Measurements from ENCODE around the gene TMEM203. TPM values are rescaled to one million over a fixed set of nuclear protein-coding genes. Genes with fewer than 3 reads are reported as not detected.

TMEM203 gene, protein sequence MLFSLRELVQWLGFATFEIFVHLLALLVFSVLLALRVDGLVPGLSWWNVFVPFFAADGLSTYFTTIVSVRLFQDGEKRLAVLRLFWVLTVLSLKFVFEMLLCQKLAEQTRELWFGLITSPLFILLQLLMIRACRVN
- total RNA-seq = 10 to 100 TPM; 30.0 to 31.1 TPM

DNA sequence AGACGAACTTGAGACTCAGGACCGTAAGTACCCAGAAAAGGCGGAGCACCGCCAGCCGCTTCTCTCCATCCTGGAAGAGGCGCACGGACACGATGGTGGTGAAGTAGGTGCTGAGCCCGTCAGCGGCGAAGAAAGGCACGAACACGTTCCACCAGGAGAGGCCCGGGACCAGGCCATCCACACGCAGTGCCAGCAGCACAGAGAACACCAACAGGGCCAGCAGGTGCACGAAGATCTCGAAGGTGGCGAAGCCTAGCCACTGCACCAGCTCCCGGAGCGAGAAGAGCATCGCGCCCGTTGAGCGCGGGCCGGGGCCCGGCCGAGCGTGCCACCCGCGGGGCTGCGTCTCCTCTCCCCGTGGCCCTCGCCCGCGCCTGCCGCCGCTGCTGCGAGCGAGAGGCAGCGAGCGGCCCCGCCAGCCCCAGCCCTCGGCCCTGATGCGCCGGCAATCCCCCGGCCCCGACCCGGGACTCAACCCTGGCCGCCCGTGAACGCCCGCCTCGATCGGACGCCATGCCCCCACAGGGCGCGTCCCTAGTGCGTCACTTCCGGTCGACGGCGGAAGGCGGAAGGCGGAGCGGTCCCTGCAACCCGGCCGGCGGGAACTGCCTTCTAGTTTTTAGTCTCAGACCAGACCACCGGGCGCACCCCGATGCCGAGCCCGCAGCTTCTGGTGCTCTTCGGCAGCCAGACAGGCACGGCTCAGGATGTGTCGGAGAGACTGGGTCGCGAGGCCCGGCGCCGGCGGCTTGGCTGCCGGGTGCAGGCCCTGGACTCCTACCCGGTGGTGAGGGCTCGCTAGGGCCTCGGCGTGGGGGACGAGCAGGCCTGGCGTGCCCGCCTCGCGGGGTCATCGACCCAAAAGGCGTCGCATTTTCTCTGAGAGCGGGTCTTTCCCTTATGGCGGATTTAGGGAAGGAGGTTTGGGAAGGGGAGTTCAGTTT, at the start of gene TMEM203, which contains the start of gene NDOR1:
Gene TMEM203, minus strand, starts transcription at position 523 of the 944 bp plus-strand sequence. Its CDS starts 234 bp downstream, at position 289.
Gene NDOR1, plus strand, starts transcription at position 575 of the 944 bp plus-strand sequence. Its CDS starts 78 bp downstream, at position 653.
- DNase-seq = peak; percentile 96
- ChIA-PET POLR2A (interaction anchor here (0.6 to 3.1 kb wide), 9 partner anchors 11 to 119 kb away, joined by 3 to 10 read pairs (median 4); partner anchors contain the start of genes ANAPC2, MAN1B1, SSNA1 and TUBB4B), CTCF (interaction anchor here (0.7 to 2.8 kb wide), 7 partner anchors 17 to 724 kb away, joined by 3 to 15 read pairs (median 8); partner anchors contain the start of genes ANAPC2, MAN1B1, RNF224 and SSNA1)
- no peaks in the 10 kb centered on the region for H3K9me3 Mint-ChIP-seq
- H3K27me3 Mint-ChIP-seq = no peaks in the 10 kb centered on the region
- intact Hi-C loops (cut with micrococcal nuclease) = loop anchor here (1.0 to 10.0 kb wide), 3 partner anchors 17 to 321 kb away; partner anchors contain the start of genes ANAPC2, SSNA1 and TRAF2
- H3K36me3 Mint-ChIP-seq = peaks cover 18% of the 10 kb centered on the region
- peaks cover 43% of the 10 kb centered on the region for H3K4me1 Mint-ChIP-seq (ENCODE audit: low read depth)
- H3K27ac Mint-ChIP-seq = peak within 1 kb of the TSS; percentile 88
- peak within 1 kb of the TSS; percentile 92 for H3K4me3 Mint-ChIP-seq

DNA sequence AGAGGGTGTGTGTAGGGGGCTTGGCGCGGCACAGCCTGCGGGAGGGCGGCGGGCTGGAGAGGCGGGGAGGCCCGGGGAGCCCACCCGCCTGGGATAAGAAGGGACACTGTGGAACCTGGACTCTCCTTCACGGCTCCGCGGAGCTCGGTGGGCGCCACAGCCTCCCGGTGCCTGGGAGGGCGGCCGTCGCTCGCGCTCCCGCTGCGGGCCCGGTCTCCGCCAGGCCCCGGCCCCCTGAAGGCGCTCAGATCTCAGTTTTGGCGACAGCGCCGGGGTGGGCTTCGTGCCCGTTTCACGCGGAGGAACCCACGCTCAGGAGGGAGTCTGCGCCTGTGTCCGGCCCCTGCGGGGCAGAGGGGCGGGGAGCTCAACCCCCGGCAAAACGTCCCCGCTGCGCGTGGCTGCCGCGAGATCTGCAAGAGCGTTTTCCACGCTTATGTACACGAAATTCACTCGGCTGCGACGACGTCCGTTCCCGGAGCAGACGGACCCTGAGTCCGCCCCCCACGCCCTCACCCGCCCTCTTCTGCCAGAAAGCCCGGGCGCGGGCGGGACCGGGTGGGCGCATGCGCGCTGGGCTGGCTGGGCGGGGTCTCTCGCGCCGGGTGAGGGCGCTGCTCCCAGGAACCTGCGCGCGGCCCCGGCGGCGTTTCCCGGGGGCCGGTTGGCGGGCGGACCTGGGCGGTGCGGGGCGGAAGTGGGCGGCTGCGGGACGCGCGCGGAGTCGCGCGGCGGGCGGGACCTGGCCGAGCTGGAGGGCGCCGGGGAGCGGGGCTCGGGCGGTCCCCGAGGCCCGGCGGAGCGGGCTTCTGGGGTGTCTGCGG, 49.4 kb upstream of the TMEM203 start, which contains the start of gene NELFB:
Gene NELFB, plus strand, starts transcription at position 704 of the 824 bp plus-strand sequence.
- POLR2A ChIA-PET = interaction anchor here (1.5 to 5.1 kb wide), 2 partner anchors 10 to 13 kb away, joined by 5 to 65 read pairs; partner anchors contain the start of gene TUBB4B
- Mint-ChIP-seq H3K27ac (peak within 1 kb of the TSS; percentile 71), H3K9me3 (no peaks in the 10 kb centered on the region), H3K27me3 (no peaks in the 10 kb centered on the region), H3K4me3 (peak within 1 kb of the TSS; percentile 86), H3K36me3 (peaks cover 11% of the 10 kb centered on the region), H3K4me1 (ENCODE audit: low read depth) (peaks cover 20% of the 10 kb centered on the region)
- peak; percentile 96 for DNase-seq
- CTCF ChIA-PET = interaction anchor here (0.6 to 2.4 kb wide), 10 partner anchors 11 to 187 kb away, joined by 3 to 11 read pairs (median 4); partner anchors contain the start of genes EXD3, NOXA1, NRARP and RNF224
- intact Hi-C loops (cut with micrococcal nuclease) = loop anchor here (1.0 kb wide), 1 partner anchor 15 kb away; no protein-coding TSS in a partner anchor

DNA sequence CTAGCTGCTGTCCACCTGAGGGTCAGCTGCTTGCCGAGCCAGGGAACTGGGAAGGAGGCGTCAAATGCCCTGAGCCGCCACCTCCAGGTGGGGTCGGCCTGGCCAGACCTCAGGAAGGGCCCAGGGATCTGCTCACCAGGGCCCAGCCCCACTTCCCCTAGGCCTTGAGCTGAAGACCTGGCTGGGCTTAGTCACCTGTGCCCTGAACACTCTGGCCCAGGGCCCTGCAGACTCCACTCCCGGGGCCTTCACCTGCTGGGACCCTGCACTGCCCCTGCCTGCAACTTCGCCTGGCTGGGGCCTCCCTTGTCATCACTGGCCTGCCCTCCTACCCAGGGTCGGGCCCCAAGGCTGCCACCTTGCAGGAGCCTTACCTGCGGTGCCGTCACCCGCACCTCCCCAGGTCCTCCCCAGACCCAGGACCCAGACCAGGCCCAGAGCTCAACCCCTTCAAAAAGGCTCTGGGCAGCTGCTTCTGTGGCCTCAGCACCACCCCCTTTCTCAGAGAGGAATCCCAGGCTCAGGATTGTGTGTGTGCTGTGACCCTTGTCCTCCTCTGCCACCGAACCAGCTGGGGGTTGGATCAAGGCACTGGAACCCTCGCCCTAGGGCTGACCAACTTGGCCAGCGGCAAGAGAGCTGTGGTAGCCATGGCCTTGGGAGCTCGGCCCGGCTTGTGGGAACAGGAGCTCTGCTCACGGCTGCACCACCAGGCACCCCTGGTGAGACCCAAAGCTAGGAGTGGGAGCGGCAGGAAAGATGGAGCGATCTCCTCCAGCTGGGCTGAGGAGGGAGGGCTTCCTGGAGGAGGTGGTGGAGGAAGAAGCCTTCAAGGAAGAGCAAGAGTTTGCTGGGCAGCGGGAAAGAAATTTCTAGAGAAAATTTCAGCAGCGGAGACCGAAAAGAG, 48.5 kb upstream of the TMEM203 start:
- DNase-seq = no peak
- Mint-ChIP-seq H3K4me1 (ENCODE audit: low read depth) (peaks cover 20% of the 10 kb centered on the region), H3K36me3 (peaks cover 7% of the 10 kb centered on the region), H3K27ac (peak overlapping the region; percentile 30), H3K4me3 (peak overlapping the region; percentile 81), H3K9me3 (no peaks in the 10 kb centered on the region), H3K27me3 (no peaks in the 10 kb centered on the region)
- ChIA-PET POLR2A (interaction anchor here (1.5 to 5.1 kb wide), 2 partner anchors 9 to 13 kb away, joined by 5 to 65 read pairs; partner anchors contain the start of gene TUBB4B), CTCF (interaction anchor here (0.6 to 2.4 kb wide), 9 partner anchors 10 to 186 kb away, joined by 3 to 11 read pairs (median 3); partner anchors contain the start of genes NRARP and RNF224)
- intact Hi-C loops (cut with micrococcal nuclease) = no loop called here

DNA sequence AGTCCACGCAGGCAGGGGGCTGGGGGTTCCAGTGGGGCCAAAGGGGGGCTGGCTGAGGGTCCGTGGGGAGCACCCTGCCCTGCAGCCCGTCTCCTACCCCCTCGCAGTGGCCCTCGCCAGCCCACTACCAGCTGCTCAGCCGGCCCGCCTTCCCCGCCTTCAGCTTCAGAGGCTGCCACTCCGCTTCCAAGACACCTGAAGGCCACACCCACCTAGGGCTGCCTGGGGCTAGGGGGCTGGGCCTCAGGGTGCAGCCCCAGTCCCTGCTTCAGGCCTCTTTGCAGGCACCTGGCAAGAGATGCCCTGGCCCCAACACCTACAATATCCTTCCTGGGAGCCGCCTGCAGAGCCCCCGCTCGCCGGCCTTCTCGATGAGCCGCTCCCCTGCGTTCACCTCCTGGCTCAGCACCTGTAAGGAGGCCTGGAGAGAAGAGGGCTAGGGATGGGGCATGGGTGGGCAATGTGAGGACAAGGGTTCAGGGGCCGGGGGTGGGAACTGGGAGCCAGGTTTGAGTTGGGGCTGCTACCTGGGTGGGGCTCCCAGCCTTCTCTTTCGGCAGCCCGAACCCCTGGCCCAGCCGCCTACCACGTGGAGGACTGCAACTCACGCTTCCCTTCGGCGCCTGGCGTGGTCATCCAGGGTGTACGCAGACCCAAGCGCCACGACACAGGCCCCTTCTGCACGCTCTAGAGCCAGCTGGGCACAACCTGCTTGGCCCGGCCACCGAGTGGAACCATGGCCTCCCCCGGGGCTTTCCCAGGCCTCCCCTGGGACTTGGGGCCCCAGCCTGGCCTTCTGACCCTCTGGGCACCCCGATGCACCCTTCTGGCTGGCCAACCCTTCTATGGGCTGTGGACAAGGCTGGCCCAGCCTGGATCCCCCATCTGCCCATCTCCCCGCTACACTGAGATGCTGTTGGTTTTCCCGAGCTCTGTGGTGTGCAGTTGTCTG, 47.4 kb upstream of the TMEM203 start:
- Mint-ChIP-seq H3K27me3 (no peaks in the 10 kb centered on the region), H3K36me3 (peaks cover 6% of the 10 kb centered on the region), H3K4me1 (ENCODE audit: low read depth) (peaks cover 20% of the 10 kb centered on the region), H3K27ac (no peak overlapping the region), H3K4me3 (no peak overlapping the region), H3K9me3 (no peaks in the 10 kb centered on the region)
- no peak for DNase-seq
- CTCF ChIA-PET = interaction anchor here (0.8 to 2.4 kb wide), 2 partner anchors 11 to 16 kb away, joined by 3 to 11 read pairs; no protein-coding TSS in a partner anchor
- intact Hi-C loops (cut with micrococcal nuclease) = no loop called here
- POLR2A ChIA-PET = interaction anchor here (5.1 kb wide), 1 partner anchor 11 kb away, joined by 65 read pairs; the partner anchor contains the start of gene TUBB4B

DNA sequence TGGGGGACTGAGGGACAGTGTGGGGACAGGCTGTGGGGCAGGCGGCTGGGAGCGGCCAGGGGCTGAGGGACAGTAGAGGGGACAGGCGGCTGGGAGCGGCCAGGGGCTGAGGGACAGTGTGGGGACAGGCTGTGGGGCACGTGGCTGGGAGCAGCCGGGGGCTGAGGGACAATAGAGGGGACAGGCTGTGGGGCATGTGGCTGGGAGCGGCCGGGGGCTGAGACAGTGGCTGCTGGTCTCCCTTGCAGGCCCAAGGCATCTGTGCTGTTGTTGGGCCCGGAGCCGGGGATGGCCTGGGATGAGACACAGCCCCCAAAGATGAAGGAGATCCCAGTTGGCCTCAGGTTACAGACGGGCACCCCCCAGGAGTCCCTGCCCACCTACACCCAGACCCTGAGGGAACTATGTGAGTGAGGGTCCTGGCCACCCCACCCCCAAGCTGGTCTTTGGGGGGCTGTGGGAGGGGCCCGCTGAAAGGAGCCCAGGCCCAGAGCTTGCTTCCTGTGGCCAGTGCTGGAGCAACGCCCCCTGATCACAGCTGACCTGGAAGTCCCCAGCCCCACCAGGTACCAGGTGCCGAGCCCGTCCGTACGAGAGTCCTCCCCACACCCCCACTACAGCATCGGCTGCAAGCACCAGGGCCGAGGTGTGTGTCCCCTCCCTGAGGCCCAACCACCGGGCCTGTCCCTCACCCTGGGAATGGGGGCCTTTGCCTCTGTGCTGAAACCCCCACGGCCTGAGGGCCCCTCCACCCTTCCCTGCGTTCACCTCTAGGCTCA, 46.2 kb upstream of the TMEM203 start:
- CTCF ChIA-PET = no interaction called here
- POLR2A ChIA-PET = interaction anchor here (2.5 to 5.1 kb wide), 2 partner anchors 10 kb away, joined by 13 to 65 read pairs; partner anchors contain the start of gene TUBB4B

DNA sequence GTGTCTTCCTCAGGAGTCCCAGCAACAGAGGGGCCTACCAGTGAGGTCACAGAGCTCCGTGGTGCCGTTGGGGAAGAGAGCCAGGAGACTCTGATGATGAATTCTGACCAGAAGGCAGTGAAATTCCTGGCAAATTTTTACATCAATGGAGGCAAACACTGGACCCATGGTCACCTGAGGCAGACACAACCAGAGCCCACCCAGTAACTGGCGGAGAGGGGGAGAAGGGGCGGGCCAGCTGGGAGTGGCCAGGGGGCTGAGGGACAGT, 45.7 kb upstream of the TMEM203 start, which contains the start of gene STPG3:
Gene STPG3, plus strand, starts transcription at position 93 of the 268 bp plus-strand sequence. Its CDS starts 1 bp downstream, at position 94.
- CTCF ChIA-PET = no interaction called here
- DNase-seq = no peak
- peaks cover 10% of the 10 kb centered on the region for H3K4me1 Mint-ChIP-seq (ENCODE audit: low read depth)
- H3K4me3 Mint-ChIP-seq = no peak within 1 kb of the TSS
- no peaks in the 10 kb centered on the region for H3K27me3 Mint-ChIP-seq
- no peak within 1 kb of the TSS for H3K27ac Mint-ChIP-seq
- POLR2A ChIA-PET = interaction anchor here (2.5 kb wide), 1 partner anchor 10 kb away, joined by 13 read pairs; the partner anchor contains the start of gene TUBB4B
- H3K36me3 Mint-ChIP-seq = peaks cover 2% of the 10 kb centered on the region
- no peaks in the 10 kb centered on the region for H3K9me3 Mint-ChIP-seq
- intact Hi-C loops (cut with micrococcal nuclease) = no loop called here

More for the DNA sequence above, 46.2 kb upstream of the TMEM203 start:
- no peak overlapping the region for H3K4me3 Mint-ChIP-seq
- no peaks in the 10 kb centered on the region for H3K9me3 Mint-ChIP-seq
- H3K4me1 Mint-ChIP-seq (ENCODE audit: low read depth) = peaks cover 16% of the 10 kb centered on the region
- H3K27ac Mint-ChIP-seq = no peak overlapping the region
- no peak for DNase-seq
- H3K36me3 Mint-ChIP-seq = peaks cover 2% of the 10 kb centered on the region
- intact Hi-C loops (cut with micrococcal nuclease) = no loop called here
- H3K27me3 Mint-ChIP-seq = no peaks in the 10 kb centered on the region

DNA sequence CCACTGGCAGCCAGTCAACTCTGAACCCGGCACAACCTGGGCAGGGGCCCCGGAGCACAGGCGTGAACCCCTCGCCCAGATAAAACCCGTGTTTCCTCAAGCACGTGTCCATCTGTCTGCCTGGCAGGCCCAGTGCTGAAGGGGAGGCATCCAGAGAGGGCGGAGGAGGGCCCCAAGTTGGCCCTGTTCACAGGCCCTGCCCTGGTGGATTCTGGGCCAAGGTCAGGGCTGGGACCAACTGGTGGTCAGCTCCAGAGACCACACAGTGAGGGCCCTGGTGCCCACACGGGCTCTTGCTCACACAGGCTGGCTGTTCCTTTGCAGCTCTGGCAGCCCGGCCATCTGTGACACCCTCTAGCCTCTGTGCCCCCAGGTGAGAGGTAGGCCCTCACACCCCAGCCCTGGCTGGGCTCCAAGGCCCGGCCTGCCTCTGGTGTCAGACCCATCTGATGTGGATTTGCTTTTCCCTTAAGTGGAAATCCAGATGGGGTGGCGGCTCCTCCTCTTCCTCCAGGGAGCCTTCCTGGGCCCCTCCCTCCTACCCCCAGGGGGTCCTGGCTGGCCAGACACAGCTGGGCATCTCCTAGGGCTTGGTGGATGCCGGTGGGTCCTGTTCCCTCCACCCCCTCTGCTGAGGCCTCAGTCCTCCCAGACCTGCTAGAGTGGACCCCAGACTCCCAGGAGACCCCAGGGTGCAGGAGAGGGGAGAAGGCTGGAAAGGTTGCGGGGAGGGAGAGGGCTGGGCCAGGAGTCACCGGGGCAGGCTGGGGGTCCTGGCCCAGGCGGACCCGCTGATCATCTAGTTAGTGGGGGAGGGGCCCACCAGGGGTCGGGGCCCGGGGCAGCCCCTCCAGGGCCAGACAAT, 45.1 kb upstream of the TMEM203 start:
- CTCF ChIA-PET = interaction anchor here (1.0 to 3.4 kb wide), 2 partner anchors 10 to 14 kb away, joined by 5 to 11 read pairs; partner anchors contain the start of gene TUBB4B
- Mint-ChIP-seq H3K4me3 (no peak overlapping the region), H3K27me3 (no peaks in the 10 kb centered on the region), H3K4me1 (ENCODE audit: low read depth) (peaks cover 5% of the 10 kb centered on the region), H3K27ac (no peak overlapping the region), H3K36me3 (peaks cover 2% of the 10 kb centered on the region), H3K9me3 (no peaks in the 10 kb centered on the region)
- POLR2A ChIA-PET = interaction anchor here (2.5 kb wide), 1 partner anchor 9 kb away, joined by 13 read pairs; the partner anchor contains the start of gene TUBB4B
- intact Hi-C loops (cut with micrococcal nuclease) = no loop called here
- no peak for DNase-seq

DNA sequence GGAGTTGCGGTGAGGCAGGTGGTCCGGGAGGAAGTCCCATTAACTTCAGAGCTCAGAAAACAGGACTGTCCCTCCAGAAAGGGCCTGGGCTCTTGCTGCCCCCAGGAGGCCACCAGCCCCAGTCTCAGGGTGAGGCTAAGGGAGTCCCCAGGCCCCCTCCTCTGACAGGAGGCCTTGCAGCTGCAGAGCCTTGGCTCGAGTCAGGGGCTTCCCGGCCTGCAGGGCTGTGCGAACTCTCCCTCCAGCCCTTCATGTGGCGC, 42.4 kb upstream of the TMEM203 start:
- no peaks in the 10 kb centered on the region for H3K9me3 Mint-ChIP-seq
- CTCF ChIA-PET = interaction anchor here (0.6 to 3.4 kb wide), 4 partner anchors 8 to 287 kb away, joined by 3 to 11 read pairs (median 4); no protein-coding TSS in a partner anchor
- POLR2A ChIA-PET = no interaction called here
- no peak overlapping the region for H3K27ac Mint-ChIP-seq
- DNase-seq = no peak
- intact Hi-C loops (cut with micrococcal nuclease) = no loop called here
- no peak overlapping the region for H3K4me3 Mint-ChIP-seq
- no peaks in the 10 kb centered on the region for H3K27me3 Mint-ChIP-seq
- peaks cover 12% of the 10 kb centered on the region for H3K36me3 Mint-ChIP-seq
- peaks cover 5% of the 10 kb centered on the region for H3K4me1 Mint-ChIP-seq (ENCODE audit: low read depth)
